Measurements from ENCODE around the gene ANKRD34A.

Gene ANKRD34A

DNA sequence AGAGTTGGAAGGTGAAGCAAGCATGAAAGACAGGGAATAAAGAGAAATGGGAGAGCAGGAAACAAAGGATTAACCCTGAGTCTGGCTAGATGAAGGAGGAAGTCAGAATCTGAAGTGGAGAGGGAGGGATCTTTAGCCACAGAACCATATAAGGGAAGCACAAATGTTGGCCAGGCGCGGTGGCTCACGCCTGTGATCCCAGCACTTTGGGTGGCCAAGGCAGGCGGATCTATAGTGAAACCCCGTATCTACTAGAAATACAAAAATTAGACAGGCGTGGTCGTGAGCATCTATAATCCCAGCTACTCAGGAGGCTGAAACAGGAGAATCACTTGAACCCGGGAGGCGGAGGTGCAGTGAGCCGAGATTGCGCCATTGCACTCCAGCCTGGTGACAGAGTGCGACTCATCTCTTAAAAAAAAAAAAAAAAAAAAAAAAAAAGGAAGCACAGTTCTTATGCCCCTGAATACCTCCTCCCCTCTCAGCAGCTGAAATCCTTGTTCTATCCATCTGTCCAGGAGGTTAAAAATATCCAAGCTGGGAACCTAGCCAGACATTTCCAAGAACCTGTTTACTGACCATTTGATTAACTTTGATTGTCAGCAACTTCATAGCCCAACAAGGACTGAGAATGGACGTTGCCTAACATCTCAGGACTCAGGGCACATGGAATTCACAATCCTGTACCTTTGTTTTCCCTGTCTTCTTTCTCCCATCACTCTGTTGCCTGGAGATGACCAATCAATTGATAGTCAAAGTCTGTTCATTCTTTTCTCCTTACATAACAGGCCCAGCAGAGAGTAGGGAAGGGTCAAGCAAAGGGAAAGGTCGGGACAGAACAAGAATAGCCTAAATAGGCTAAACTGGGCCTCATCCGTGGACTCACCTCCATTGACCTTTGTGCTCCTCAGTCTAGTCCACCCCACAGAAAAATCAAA, 21.4 kb upstream of the ANKRD34A start:
- Histone ChIP-seq H3K27ac (no peak overlapping the region), H3K4me3 (no peak overlapping the region), H3K9ac (ENCODE audit: insufficient read length) (no peak overlapping the region), H3K36me3 (ENCODE audit: insufficient read depth, low read length) (no peaks in the 10 kb centered on the region), H3K9me3 (ENCODE audit: low read depth, low read length) (no peaks in the 10 kb centered on the region)
- no peak for DNase-seq (ENCODE audit: low read depth, low spot score)
- TF ChIP-seq POLR2AphosphoS5 (IDR thresholded peaks at IDR 0.05; ENCODE audit: borderline replicate concordance, low read depth, low read length) (no peak), FOXP2 (optimal IDR thresholded peaks at IDR 0.05; ENCODE audit: control extremely low read depth, extremely low read length, insufficient read depth) (no peak), EZH2 (IDR thresholded peaks at IDR 0.05) (no peak)

DNA sequence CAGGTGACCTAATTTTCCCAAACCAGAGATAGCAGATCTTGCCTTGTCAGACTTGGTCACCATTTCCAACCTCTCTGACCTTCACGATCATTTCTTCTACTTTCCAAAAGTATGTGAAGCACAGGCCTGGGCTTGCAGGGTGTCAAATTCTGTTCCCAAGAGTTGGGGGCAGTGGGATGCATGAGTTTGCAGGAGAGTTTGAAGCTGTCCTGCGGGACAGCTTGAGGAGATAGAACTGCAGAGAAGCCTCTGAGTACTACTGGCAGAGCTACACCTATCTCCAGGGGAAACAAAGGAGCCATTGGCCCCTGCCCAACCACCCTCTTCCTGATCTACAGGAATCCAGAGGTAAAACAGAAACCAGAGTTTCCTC, 20.7 kb upstream of the ANKRD34A start:
- DNase-seq (ENCODE audit: low read depth, low spot score), result no peak
- no peaks in the 10 kb centered on the region for H3K9me3 ChIP-seq (ENCODE audit: low read depth, low read length)
- TF ChIP-seq EZH2 (IDR thresholded peaks at IDR 0.05), result no peak
- TF ChIP-seq FOXP2 (optimal IDR thresholded peaks at IDR 0.05; ENCODE audit: control extremely low read depth, extremely low read length, insufficient read depth), result no peak
- TF ChIP-seq POLR2AphosphoS5 (IDR thresholded peaks at IDR 0.05; ENCODE audit: borderline replicate concordance, low read depth, low read length), result no peak
- H3K9ac ChIP-seq (ENCODE audit: insufficient read length), result no peak overlapping the region
- H3K4me3 ChIP-seq, result no peak overlapping the region
- no peak overlapping the region for H3K27ac ChIP-seq
- no peaks in the 10 kb centered on the region for H3K36me3 ChIP-seq (ENCODE audit: insufficient read depth, low read length)

DNA sequence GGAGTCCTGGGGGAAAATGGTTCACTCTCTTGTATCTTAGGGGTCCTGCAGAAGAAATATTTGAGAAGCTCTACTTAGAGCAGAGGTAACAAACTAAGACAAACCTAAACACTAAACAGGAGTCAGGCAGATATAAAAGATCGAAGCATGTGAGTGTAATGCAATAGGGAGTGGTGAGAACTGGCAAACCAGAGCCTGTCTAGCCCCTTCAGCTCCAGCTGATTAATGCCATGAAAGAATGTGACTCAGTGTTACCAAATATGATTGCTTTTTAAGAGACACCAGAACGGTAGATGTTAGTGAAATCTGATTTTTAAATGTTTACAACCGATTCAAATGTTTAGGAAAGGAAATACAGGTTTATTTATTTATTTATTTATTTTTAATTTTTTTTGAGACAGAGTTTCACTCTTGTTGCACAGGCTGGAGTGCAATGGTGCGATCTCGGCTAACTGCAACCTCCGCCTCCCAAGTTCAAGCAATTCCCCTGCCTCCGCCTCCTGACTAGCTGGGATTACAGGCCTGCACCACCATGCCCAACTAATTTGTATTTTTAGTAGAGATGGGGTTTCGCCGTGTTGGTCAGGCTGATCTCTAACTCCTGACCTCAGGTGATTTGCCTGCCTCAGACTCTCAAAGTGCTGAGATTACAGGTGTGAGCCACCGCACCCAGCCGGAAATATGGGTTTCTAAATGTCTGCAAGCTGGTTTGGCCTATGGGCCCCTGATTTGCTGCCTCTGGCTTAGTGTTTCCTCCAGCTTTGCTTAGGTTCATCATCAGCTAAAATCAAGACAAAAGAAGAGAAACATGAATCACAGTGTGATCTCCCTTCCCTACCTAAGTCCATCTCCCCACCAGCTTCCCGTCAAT, 19.8 kb upstream of the ANKRD34A start:
- no peak for DNase-seq (ENCODE audit: low read depth, low spot score)
- Histone ChIP-seq H3K9ac (ENCODE audit: insufficient read length) (no peak overlapping the region), H3K27ac (0 out of 2 replicates have a peak overlapping the region, but pooled peaks have one; percentile 2), H3K4me3 (no peak overlapping the region), H3K9me3 (ENCODE audit: low read depth, low read length) (no peaks in the 10 kb centered on the region), H3K36me3 (ENCODE audit: insufficient read depth, low read length) (no peaks in the 10 kb centered on the region)
- no peak for TF ChIP-seq FOXP2 (optimal IDR thresholded peaks at IDR 0.05; ENCODE audit: control extremely low read depth, extremely low read length, insufficient read depth)
- no peak for TF ChIP-seq POLR2AphosphoS5 (IDR thresholded peaks at IDR 0.05; ENCODE audit: borderline replicate concordance, low read depth, low read length)
- TF ChIP-seq EZH2 (IDR thresholded peaks at IDR 0.05), result no peak

DNA sequence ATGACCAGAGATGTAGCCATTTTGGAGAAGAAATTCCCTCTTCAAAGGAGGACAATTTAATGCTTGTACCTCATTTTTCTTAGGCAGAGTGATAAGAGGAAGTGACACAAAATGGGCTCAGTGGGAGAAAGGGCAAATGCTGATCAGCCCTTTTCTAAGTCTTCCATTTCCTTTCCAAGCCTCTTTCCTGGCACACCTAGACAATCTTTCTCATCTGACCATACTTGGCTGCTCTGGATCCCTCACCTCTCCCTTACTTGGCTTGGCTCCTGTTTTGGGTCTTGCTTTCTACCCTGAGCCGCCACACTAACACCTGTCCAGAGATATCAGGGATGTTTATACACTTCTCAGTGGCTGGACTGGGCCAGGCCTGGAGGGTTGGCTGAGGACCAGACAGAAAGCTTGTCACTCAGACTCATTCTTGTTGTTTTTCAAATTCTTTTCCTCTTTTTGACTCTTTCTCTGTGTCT, 18.9 kb upstream of the ANKRD34A start:
- H3K9me3 ChIP-seq (ENCODE audit: low read depth, low read length), result no peaks in the 10 kb centered on the region
- H3K4me3 ChIP-seq, result no peak overlapping the region
- no peak for DNase-seq (ENCODE audit: low read depth, low spot score)
- H3K27ac ChIP-seq, result 0 out of 2 replicates have a peak overlapping the region, but pooled peaks have one; percentile 2
- no peak overlapping the region for H3K9ac ChIP-seq (ENCODE audit: insufficient read length)
- TF ChIP-seq POLR2AphosphoS5 (IDR thresholded peaks at IDR 0.05; ENCODE audit: borderline replicate concordance, low read depth, low read length), result no peak
- TF ChIP-seq FOXP2 (optimal IDR thresholded peaks at IDR 0.05; ENCODE audit: control extremely low read depth, extremely low read length, insufficient read depth), result no peak
- no peak for TF ChIP-seq EZH2 (IDR thresholded peaks at IDR 0.05)
- no peaks in the 10 kb centered on the region for H3K36me3 ChIP-seq (ENCODE audit: insufficient read depth, low read length)

DNA sequence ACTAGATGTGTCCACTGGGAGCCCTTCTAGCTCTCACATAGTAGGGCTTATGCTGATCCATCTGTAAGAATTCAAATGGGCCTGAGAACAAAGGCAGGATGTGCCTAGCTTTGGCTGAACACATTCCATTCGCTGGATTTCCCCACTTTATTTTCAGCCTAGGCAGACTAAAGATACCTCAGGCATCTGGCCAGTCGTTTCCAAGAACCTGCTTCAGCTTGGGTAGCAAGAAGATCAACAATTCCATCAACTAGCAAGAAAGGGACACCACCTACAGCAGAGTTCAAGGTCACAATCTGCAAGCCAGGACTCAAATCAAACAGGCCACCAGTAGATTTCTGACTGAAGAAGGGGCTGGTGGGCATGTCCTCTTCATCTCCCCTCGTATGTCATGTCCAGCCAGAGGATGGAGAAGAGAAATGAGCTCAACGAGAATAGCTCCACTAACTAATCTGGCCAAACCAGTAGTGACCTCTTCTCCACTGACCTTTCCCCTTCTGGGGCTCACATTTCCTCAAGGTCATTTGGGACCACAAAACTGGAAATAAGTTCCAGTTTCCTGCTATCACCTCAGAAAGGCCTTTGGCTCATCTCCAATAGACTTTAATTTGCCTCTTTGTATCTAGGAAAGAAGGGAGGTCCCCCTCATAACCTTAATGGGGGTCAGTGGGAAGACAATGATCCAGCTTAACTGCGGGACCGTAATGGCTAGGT, 17.8 kb upstream of the ANKRD34A start:
- DNase-seq (ENCODE audit: low read depth, low spot score), result no peak
- Histone ChIP-seq H3K9ac (ENCODE audit: insufficient read length) (no peak overlapping the region), H3K36me3 (ENCODE audit: insufficient read depth, low read length) (no peaks in the 10 kb centered on the region; the same call in 1 of the 2 replicates), H3K27ac (no peak overlapping the region), H3K9me3 (ENCODE audit: low read depth, low read length) (no peaks in the 10 kb centered on the region), H3K4me3 (no peak overlapping the region)
- TF ChIP-seq POLR2AphosphoS5 (IDR thresholded peaks at IDR 0.05; ENCODE audit: borderline replicate concordance, low read depth, low read length) (no peak), EZH2 (IDR thresholded peaks at IDR 0.05) (no peak), FOXP2 (optimal IDR thresholded peaks at IDR 0.05; ENCODE audit: control extremely low read depth, extremely low read length, insufficient read depth) (no peak)

DNA sequence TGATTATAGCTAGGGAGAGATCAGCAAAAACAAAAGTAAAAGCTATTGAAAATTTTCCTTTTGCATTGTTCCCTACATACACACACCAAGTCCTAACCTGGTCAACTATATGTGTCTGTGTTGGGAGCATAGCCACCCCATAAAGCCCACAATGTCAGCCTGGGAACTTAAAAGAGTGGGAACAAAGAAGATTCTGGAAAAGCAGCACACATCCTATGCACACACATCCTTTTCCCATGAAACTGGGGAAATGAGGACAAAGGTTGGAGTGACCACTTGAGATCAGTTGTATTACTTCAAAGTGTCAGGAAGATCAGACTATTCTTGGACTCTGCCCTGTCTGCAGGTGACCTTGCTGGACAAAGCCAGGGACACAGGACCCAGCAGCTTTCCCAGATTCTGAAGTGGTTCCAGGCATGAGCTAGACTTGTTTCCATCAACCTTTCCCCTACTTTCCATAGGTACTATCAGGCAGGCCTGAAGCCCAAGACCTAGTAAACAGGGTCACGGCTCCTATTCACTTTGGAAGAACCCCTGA, 16.2 kb upstream of the ANKRD34A start:
- H3K27ac ChIP-seq, result peak overlapping the region; percentile 91; the same call in 1 of the 2 replicates
- no peak overlapping the region for H3K4me3 ChIP-seq
- H3K36me3 ChIP-seq (ENCODE audit: insufficient read depth, low read length), result no peaks in the 10 kb centered on the region; the same call in 1 of the 2 replicates
- no peaks in the 10 kb centered on the region for H3K9me3 ChIP-seq (ENCODE audit: low read depth, low read length)
- H3K9ac ChIP-seq (ENCODE audit: insufficient read length), result no peak overlapping the region
- no peak for DNase-seq (ENCODE audit: low read depth, low spot score)
- TF ChIP-seq FOXP2 (optimal IDR thresholded peaks at IDR 0.05; ENCODE audit: control extremely low read depth, extremely low read length, insufficient read depth) (no peak), EZH2 (IDR thresholded peaks at IDR 0.05) (no peak), POLR2AphosphoS5 (IDR thresholded peaks at IDR 0.05; ENCODE audit: borderline replicate concordance, low read depth, low read length) (no peak)

DNA sequence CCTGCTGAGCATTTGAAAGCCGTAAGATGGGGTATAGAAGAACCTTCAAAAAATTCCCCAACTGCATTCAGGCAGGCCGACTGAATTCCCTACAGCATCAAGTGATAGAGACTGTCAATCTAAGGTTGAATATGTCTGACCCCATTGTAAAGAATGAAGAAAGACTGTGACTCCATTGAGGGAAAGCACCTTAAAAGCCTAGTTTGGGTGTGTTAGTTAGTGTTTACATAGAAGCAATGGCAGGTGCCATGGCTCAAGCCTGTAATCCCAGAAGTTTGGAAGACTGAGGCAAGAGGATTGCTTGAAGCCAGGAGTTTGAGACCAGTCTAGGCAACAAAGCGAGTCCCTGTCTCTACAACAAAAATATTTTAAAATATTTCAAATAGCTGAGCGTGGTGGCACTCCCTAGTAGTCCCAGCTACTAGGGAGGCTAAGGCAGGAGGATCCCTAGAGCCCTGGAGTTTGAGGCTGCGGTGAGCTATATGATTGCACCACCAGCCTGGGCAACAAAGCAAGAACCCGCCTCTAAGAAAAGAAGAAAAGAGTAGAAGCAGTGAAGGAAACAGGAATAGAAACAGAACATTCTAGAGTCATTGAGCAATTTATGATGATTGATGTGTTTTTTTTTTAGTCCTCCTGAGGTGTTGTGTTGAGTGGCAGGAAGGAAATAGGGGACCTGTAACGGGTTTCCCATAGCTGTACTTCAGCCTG, 15.5 kb upstream of the ANKRD34A start:
- DNase-seq (ENCODE audit: low read depth, low spot score), result no peak
- peak overlapping the region; percentile 59 for H3K4me3 ChIP-seq
- TF ChIP-seq EZH2 (IDR thresholded peaks at IDR 0.05), result no peak
- TF ChIP-seq POLR2AphosphoS5 (IDR thresholded peaks at IDR 0.05; ENCODE audit: borderline replicate concordance, low read depth, low read length), result no peak

More for the DNA sequence above, 15.5 kb upstream of the ANKRD34A start:
- Histone ChIP-seq H3K36me3 (ENCODE audit: insufficient read depth, low read length) (no peaks in the 10 kb centered on the region; the same call in 1 of the 2 replicates), H3K9me3 (ENCODE audit: low read depth, low read length) (no peaks in the 10 kb centered on the region), H3K27ac (peak overlapping the region; percentile 91), H3K9ac (ENCODE audit: insufficient read length) (peak overlapping the region; percentile 33)

Data from SK-N-MC (cell line).